SU-DHL-6 (cell line): ENCODE data around the gene ZNF311.

Experiments used
- EZH2phosphoT487 ChIP-seq: fragments of 200-600 bp; sonication (generic), shearing (Covaris generic); conservative IDR thresholded peaks from 2 replicates; pipeline ENCODE4 v1.6.1; 2018; ENCODE audit warnings: mild to moderate bottlenecking, antibody characterized with exemption, low read length, moderate library complexity, mixed read lengths
- TF ChIP-seq, protein P1 (sequence below): fragments of 200-600 bp; sonication (generic); IDR thresholded peaks from one replicate; pipeline ENCODE4 v1.5.1; 2017; ENCODE audit warnings: antibody characterized with exemption, mild to moderate bottlenecking, low read length, moderate library complexity; ENCODE audit not compliant: insufficient read depth, poor library complexity, severe bottlenecking

DNA sequence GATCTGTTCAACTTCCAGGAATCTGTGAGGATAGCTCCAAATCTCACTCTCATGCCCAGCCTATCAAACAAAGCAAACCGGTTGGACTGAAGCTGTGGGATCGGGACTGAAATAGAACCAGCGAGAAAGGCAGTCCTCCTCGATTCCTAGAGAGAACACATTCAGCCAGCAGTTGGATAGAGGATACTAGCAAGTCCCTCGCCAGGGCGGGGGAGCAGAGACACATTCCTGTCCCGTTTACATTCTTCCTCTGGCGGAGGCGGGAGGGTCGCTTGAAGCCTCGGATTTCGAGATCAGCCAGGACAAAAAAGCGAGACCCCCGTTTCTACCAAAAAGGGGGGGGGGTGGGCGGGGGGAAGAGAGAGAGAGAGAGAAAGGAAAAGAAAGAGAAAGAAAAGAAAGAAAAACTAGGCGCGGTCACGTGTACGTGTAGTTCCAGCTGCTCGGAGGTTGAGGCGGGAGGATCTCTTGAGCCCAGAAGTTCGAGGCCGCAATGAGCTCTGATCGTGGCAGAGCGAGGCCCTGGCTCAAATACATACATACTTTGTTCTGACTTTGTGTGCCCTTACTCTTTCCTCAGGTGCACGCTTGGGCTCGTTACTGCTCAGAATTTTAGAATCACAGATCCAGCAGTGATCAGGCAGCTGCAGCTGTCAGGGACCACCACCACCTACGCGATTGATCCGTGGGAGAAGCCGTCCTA lies 19.5 kb downstream of the ZNF311 start:
- TF ChIP-seq, protein P1, sequence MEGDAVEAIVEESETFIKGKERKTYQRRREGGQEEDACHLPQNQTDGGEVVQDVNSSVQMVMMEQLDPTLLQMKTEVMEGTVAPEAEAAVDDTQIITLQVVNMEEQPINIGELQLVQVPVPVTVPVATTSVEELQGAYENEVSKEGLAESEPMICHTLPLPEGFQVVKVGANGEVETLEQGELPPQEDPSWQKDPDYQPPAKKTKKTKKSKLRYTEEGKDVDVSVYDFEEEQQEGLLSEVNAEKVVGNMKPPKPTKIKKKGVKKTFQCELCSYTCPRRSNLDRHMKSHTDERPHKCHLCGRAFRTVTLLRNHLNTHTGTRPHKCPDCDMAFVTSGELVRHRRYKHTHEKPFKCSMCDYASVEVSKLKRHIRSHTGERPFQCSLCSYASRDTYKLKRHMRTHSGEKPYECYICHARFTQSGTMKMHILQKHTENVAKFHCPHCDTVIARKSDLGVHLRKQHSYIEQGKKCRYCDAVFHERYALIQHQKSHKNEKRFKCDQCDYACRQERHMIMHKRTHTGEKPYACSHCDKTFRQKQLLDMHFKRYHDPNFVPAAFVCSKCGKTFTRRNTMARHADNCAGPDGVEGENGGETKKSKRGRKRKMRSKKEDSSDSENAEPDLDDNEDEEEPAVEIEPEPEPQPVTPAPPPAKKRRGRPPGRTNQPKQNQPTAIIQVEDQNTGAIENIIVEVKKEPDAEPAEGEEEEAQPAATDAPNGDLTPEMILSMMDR, result no peak
- no peak for TF ChIP-seq EZH2phosphoT487
